Fibroblast of skin of right quadriceps (primary cell): ENCODE measurements around the gene KIAA0586.
"Not testable (repeated sequence)": the region's sequence is repeated elsewhere in the genome, so short reads cannot be mapped to it uniquely, and the experiment has no call there.

Experiments
- DNase-seq: peaks from one replicate; pipeline ENCODE4 v3.0.0-alpha.2; 2013

Gene KIAA0586

GRCh38 chr14:58553959-58554358 lies 126.4 kb downstream of the KIAA0586 start:
- DNase-seq = no peak

GRCh38 chr14:58555647-58556046 lies 128.1 kb downstream of the KIAA0586 start:
- no peak for DNase-seq

DNA sequence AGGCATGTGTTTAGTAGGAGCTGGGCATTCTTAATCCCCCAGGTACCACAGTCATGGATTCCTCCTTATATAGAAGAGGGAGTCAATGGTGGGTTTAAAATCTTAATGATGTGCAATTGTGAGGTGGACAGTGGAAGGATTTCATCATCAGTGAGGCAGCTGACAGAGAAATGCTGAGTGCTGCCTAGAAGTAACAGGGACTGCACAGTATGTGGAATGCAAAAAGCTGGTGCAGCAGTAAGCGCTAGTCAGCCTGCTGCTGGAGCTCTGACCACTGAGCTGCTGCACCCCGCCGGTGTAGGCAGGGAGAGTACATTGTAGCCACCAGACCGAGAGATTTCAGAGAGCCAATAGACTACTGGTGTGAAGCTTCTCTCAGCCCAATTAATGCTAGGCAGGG lies 129.7 kb downstream of the KIAA0586 start:
- DNase-seq = no peak

GRCh38 chr14:58560208-58560607 lies 132.7 kb downstream of the KIAA0586 start:
- peak; percentile 71 for DNase-seq

DNA sequence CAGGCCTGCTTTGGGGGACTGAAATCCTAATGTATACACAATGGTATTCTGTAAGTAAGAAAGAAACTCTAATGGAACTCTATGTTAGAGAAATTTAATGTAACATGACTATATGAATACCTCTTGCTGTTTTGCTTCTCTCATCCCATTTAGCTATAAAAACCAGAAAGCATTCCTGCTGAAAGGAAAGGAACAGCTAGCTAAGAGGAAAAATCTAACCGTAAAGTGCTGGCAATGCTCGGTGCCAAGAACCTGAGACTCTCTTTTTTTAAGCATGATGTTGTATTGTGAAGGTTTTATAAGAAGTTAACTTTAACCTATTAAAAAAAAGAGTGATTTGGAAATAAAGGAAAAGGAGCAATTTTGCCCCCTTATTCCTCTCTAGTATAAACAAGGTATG lies 134.6 kb downstream of the KIAA0586 start:
- no peak for DNase-seq

GRCh38 chr14:58563978-58564377 lies 136.5 kb downstream of the KIAA0586 start:
- no peak for DNase-seq

DNA sequence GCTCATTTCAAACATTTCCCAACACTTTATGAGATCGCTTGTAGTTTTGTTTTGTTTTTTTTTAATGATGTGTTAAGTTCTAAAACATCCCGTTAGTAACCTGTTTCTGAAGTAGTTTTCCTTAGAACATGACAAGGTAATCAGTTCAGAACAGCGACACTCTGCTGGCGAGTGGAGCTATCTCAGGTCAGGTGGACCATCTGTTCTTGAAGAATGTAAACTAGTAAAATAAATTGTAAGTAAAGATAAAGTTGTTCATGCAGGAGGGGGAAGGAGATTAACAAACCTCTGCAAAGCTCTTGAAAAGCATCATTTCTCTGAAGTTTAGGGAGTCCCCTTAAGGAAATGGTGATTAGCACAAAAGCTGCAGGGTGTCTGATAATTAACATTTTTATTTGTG lies 138.3 kb downstream of the KIAA0586 start:
- no peak for DNase-seq

GRCh38 chr14:58566979-58567378 lies 139.5 kb downstream of the KIAA0586 start:
- DNase-seq = no peak

- no peak for DNase-seq
Measured at GRCh38 chr14:58568322-58568721, 140.8 kb downstream of the KIAA0586 start.

GRCh38 chr14:58571256-58571655 lies 143.7 kb downstream of the KIAA0586 start:
- DNase-seq = no peak

- DNase-seq = peak; percentile 69
Measured at GRCh38 chr14:58571769-58572472, 144.4 kb downstream of the KIAA0586 start.

GRCh38 chr14:58572473-58572853 lies 144.9 kb downstream of the KIAA0586 start:
- DNase-seq = no peak

GRCh38 chr14:58572863-58573262 lies 145.3 kb downstream of the KIAA0586 start:
- DNase-seq = no peak

GRCh38 chr14:58574623-58575022 lies 147.1 kb downstream of the KIAA0586 start:
- DNase-seq = no peak

DNA sequence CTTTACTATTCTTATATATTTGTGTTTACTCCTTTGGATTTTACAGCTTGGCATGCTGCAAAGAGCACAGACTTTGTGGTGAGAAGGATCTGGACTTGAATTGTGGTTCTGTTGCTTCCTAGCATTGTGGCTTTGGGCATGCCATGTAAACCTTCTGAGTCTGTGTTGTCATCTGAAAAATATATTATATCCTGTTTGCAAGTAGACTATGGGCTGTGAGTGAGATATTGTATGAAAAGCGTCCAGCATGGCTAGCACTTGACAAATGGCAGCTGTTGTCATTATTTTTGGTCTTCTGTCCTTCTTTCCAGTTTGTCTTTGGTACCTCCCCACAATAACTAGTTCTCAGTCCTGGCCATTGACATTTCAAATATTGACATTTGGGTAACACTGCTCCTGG lies 148.4 kb downstream of the KIAA0586 start:
- DNase-seq = no peak

GRCh38 chr14:58580035-58580434 lies 152.5 kb downstream of the KIAA0586 start:
- not testable (repeated sequence) for DNase-seq

GRCh38 chr14:58581389-58581788 lies 153.9 kb downstream of the KIAA0586 start:
- not testable (repeated sequence) for DNase-seq

DNA sequence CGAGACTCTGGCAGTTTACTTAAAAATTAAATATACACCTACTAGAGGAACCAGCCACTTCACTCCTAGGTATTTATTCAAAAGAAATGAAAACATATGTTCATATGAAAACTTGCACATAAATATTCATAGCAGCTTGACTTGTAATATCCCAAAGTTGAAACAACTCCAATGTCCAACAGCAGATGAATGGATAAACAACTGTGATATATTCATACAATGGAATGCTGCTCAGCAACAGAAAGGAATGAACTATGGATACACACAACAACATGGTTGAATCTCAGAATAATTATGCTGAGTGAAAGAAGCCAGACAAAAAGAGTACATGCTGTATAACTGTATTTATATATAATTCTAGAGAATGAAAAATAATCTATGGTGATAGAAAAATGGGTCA lies 156.9 kb downstream of the KIAA0586 start:
- DNase-seq = peak; percentile 51

DNA sequence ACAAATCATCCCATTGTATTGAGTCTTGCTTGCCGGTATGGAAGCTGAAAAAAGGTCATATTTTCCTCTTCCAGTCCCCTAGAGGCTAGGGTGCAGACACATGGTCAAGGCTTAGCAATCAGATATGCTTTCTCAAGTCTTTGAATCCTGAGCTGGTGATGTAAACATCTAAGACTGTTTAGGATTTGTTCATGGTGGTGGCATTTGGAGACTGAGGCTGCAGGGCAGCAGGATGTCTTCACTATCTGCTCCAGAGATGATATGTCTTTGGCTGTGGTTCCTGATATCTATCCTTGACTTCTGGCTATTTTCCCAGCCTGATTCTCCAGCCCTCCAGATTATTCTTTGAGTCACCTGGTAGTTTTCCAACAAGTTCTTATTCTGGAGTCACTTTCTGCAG lies 159.8 kb downstream of the KIAA0586 start:
- DNase-seq = peak; percentile 85

GRCh38 chr14:58588321-58588720 lies 160.8 kb downstream of the KIAA0586 start:
- not testable (repeated sequence) for DNase-seq

DNA sequence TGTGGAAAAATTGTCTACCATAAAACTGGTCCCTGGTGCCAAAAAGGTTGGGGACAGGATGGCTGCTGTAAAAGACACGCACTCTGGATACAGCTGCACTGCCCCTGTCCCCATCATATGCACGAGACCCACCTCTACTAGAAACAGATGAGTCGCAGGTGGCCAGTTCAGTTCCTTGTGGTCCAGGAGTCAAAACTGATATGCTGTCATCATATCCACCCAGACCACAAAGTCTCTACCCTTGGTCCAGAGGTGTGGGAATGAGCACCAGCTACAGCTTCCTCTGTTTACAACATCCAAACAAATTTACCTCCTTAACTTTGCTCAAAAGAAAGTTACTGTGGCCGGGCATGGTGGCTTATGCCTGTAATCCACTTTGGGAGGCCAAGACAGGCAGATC lies 166.5 kb downstream of the KIAA0586 start:
- no peak for DNase-seq

DNA sequence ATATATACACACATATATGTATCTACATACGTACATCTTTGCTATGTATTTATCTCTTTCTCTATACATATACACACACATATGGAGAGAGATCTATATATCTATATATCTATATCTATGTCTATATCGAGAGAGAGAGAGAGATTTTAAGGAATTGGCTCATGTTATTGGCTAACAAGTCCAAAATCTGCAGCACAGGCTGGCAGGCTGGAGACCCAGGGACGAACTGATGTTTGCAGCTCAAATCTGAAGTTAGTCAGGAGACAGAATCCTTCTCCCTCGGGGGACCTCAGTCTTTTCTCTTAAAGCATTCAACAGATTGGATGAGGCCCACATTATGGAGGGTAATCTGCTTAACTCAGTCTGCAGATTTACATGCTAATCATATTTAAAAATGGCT lies 169.5 kb downstream of the KIAA0586 start:
- DNase-seq = no peak

DNA sequence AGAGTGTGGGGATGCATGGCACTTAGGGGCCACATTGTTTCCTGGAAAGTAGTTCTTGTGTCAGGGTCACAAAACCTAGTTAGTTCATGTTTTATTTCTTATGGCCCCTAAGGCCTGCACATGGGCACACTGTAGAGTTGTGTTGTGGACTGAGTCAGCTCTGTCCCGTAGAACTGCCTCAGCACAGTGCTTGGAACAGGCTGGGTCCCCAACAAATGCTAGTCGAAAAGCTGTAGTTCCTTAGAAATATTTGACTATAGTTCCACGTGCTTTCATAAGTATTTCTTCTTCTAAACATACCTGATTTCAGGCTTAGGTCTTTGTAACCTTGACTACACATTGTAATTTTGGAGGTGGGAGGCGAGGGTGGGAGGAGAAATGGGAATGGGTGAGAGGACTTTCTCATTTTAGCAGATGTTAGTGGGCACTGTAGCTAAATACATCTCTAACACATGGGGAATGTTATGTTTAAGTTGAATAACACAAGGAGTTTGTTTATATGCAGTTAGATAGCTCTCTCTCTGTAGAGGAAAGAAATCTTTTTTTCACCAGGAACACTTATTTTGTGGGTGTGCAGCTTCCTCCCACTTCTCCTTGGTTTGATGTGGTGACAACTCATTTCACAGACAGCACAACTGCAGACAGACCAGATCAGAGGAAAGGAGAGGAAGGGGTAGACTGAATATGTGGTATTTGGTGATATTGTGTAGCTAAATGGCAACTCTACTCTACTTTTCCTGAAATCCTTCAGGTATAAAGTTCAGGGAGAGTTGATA lies 170.7 kb downstream of the KIAA0586 start:
- DNase-seq = no peak

GRCh38 chr14:58598804-58599525 lies 171.4 kb downstream of the KIAA0586 start:
- no peak for DNase-seq
